Endothelial cell of umbilical vein (primary cell): ENCODE data around the gene SHC1. TPM values are rescaled to one million over a fixed set of nuclear protein-coding genes. Genes with fewer than 3 reads are reported as not detected.

Source experiments
- BruUV-seq: library from RNA; stranded (reverse); fragments of 400-500 nt; replicated peaks from 2 replicates; lab custom pipeline; 2021; lab: Mats Ljungman, UMichigan
- CTCF ChIA-PET: fragments of 300-600, 350-600 bp; sonication (Branson Sonifier 250); formaldehyde crosslinking; loops from one replicate; lab custom pipeline; 2021; ENCODE audit warnings: antibody characterized with exemption, inconsistent platforms; lab: Charles Lee
- POLR2A ChIA-PET: fragments of 300-600, 350-600 bp; sonication (Branson Sonifier 250); formaldehyde crosslinking; loops from one replicate; lab custom pipeline; 2021; ENCODE audit warnings: antibody characterized with exemption, inconsistent platforms; lab: Charles Lee
- DNase-seq: peaks from one replicate; pipeline ENCODE4 v3.0.0-alpha.2; 2011; ENCODE audit warnings: low read depth, low spot score
- FAIRE-seq: peaks from 2 replicates; lab custom pipeline; 2011; peaks lifted over from hg19 to GRCh38; lab: Jason Lieb, UNC
- H2AFZ ChIP-seq: 2 replicates; pipeline ENCODE4 v1.6.0; 2012; ENCODE audit warnings: low read depth, low read length, control low read depth, inconsistent platforms
- H3K27ac ChIP-seq: 2 replicates; pipeline ENCODE4 v1.5.1; 2011; ENCODE audit warnings: low read depth, mild to moderate bottlenecking, control low read depth, low read length, moderate library complexity; ENCODE audit not compliant: insufficient read depth
- H3K27me3 ChIP-seq, 2 experiments: 2 replicates each; pipeline versions ENCODE4 v1.6.0 to v1.6.1; 2011; ENCODE audit warnings: low read length in 2 of 2, mixed read lengths in 1 of 2; ENCODE audit not compliant: control insufficient read depth in 2 of 2, insufficient read depth in 2 of 2
- H3K36me3 ChIP-seq, 2 experiments: 2 replicates in 1 of 2; 3 replicates in 1 of 2; pipeline ENCODE4 v1.5.1; 2011; ENCODE audit warnings: low read length in 2 of 2, mild to moderate bottlenecking in 1 of 2, moderate library complexity in 1 of 2; ENCODE audit not compliant: control insufficient read depth in 2 of 2, insufficient read depth in 2 of 2; ENCODE audit errors: extremely low read depth in 1 of 2
- H3K4me1 ChIP-seq: 3 replicates; pipeline ENCODE4 v1.5.1; 2011; ENCODE audit warnings: mild to moderate bottlenecking, low read length; ENCODE audit not compliant: control insufficient read depth, insufficient read depth; ENCODE audit errors: extremely low read depth
- H3K4me2 ChIP-seq: 2 replicates; pipeline ENCODE4 v1.6.1; 2011; ENCODE audit warnings: low read length, control low read depth, mixed read lengths; ENCODE audit not compliant: insufficient read depth
- H3K4me3 ChIP-seq, 3 experiments: fragments of 200-600 bp in 1 of 3; sonication (generic), shearing (Covaris generic) in 1 of 3; replicated peaks in 1 of 3; 2 replicates each; pipeline ENCODE4 v1.5.1; 2011 to 2016; ENCODE audit warnings: control low read depth in 3 of 3, low read length in 3 of 3, mild to moderate bottlenecking in 2 of 3, inconsistent platforms in 1 of 3, low read depth in 1 of 3, moderate library complexity in 1 of 3; ENCODE audit not compliant: insufficient read depth in 1 of 3
- H3K79me2 ChIP-seq: 2 replicates; pipeline ENCODE4 v1.6.0; 2012; ENCODE audit warnings: low read length, inconsistent platforms; ENCODE audit not compliant: control insufficient read depth, insufficient read depth
- H3K9ac ChIP-seq: replicated peaks from 2 replicates; pipeline ENCODE3; 2011; ENCODE audit warnings: low read length, control low read depth; ENCODE audit not compliant: insufficient read depth; ENCODE audit errors: extremely low read depth
- H3K9me1 ChIP-seq: replicated peaks from 3 replicates; pipeline ENCODE4 v1.6.0; 2011; ENCODE audit warnings: mild to moderate bottlenecking, low read length; ENCODE audit not compliant: control insufficient read depth, insufficient read depth; ENCODE audit errors: extremely low read depth
- H3K9me3 ChIP-seq: replicated peaks from 2 replicates; pipeline ENCODE4 v1.5.1; 2012; ENCODE audit warnings: low read length, inconsistent platforms; ENCODE audit not compliant: control insufficient read depth, insufficient read depth
- H4K20me1 ChIP-seq: replicated peaks from 2 replicates; pipeline ENCODE3; 2011; ENCODE audit warnings: mild to moderate bottlenecking, low read length; ENCODE audit not compliant: control insufficient read depth, insufficient read depth; ENCODE audit errors: extremely low read depth
- EZH2 ChIP-seq: IDR thresholded peaks from 2 replicates; pipeline ENCODE4 v1.6.1; 2012; ENCODE audit warnings: borderline replicate concordance, low read depth, mild to moderate bottlenecking, moderate library complexity, low read length, inconsistent platforms; ENCODE audit not compliant: severe bottlenecking
- FOS ChIP-seq: IDR thresholded peaks from 2 replicates; pipeline ENCODE4 v1.6.1; 2011; ENCODE audit warnings: mild to moderate bottlenecking, low read length, moderate library complexity, borderline replicate concordance; ENCODE audit not compliant: insufficient read depth
- GATA2 ChIP-seq: IDR thresholded peaks from 2 replicates; pipeline ENCODE4 v1.7.0; 2011; ENCODE audit warnings: low read depth, mild to moderate bottlenecking, moderate library complexity, mixed read lengths, low read length; ENCODE audit not compliant: insufficient read length, insufficient read depth
- JUN ChIP-seq: IDR thresholded peaks from 2 replicates; pipeline ENCODE4 v1.6.1; 2011; ENCODE audit warnings: borderline replicate concordance, low read depth; ENCODE audit not compliant: insufficient read length, insufficient read depth
- MYC ChIP-seq: IDR thresholded peaks from one replicate; pipeline ENCODE4 v1.6.1; 2011; ENCODE audit warnings: mild to moderate bottlenecking, low read depth, low read length
- POLR2A ChIP-seq: IDR thresholded peaks from 2 replicates; pipeline ENCODE4 v1.6.1; 2012; ENCODE audit warnings: low read depth, mild to moderate bottlenecking, control low read depth, low read length
- POLR2AphosphoS5 ChIP-seq: IDR thresholded peaks from 2 replicates; pipeline ENCODE4 v1.6.1; 2012; ENCODE audit warnings: low read depth, mild to moderate bottlenecking, control low read depth, low read length, moderate library complexity; ENCODE audit not compliant: insufficient read depth
- dilution Hi-C: fragments of 300-500 bp; cut with MboI; formaldehyde crosslinking; loops from one replicate; pipeline ENCODE4 v1.15.0; 2019; ENCODE audit warnings: low sequenced_read_pairs; ENCODE audit not compliant: extremely low pct_ligation_motif_present
- intact Hi-C: fragments of 100-400 bp; cut with micrococcal nuclease; formaldehyde crosslinking; loops from one replicate; pipeline ENCODE4 v1.10.0; 2022
- polyA plus RNA-seq, 4 experiments: library from polyadenylated mRNA; depleted of rRNA in 3 of 4; stranded (reverse) in 3 of 4; unstranded in 1 of 4; fragments of >200 nt; gene quantifications; 2 replicates each; pipeline versions ENCODE4 v1.2.1 to v1.2.3, GENCODE V29; 2011 to 2012; ENCODE audit warnings: missing spikeins in 1 of 4
- total RNA-seq: library from RNA; stranded (reverse); gene quantifications from 2 replicates; pipeline ENCODE4 v1.2.3, GENCODE V29; 2021
- TF ChIP-seq, protein P1 (sequence below): IDR thresholded peaks from 2 replicates; pipeline ENCODE4 v1.6.1; 2011; ENCODE audit not compliant: insufficient read depth, insufficient read length
- TF ChIP-seq, protein P2 (sequence below), 2 donors: IDR thresholded peaks; 1 replicate in 1 of 2; 2 replicates in 1 of 2; pipeline ENCODE4 v1.5.1; 2011; ENCODE audit warnings: low read length in 2 of 2, mild to moderate bottlenecking in 2 of 2, moderate library complexity in 2 of 2, control low read depth in 1 of 2, inconsistent platforms in 1 of 2, low read depth in 1 of 2; ENCODE audit not compliant: insufficient read depth in 1 of 2; ENCODE audit errors: extremely low read depth in 1 of 2

The SHC1 gene
- total and polyA plus RNA-seq, 2 donors (not counting 3 experiments of a cell fraction or from before 2014, with no cell fraction given) = 316 to 324 TPM

DNA sequence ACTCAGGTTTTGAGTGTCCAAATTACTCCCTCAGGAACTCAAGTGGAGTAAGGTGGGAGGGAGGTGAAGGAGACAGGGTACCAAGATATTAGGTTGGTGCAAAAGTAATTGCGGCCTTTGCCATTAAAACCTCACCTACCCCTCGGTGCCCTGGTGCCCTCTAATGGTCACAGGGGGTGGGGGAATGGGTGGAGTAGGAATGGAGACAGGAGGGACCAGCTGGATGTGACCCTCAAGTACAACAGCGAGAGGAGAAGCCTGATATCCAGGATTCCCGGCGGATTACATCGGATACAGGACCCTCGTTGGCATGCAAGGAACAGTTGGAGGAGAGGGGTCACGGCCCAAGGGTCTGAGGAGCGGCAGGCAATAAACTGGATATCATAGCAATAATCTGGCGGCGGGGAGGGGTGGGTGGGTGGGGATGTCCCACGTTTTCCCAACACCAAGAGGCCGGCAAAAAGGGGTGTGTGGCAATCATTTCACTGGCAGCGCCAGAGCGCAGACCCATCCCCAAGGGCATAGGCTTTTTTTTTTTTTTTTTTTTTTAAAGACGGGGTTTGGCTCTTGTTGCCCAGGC, 27.7 kb upstream of the SHC1 start:
- H3K9me1 ChIP-seq = no peaks in the 10 kb centered on the region
- H3K36me3 ChIP-seq = no peaks in the 10 kb centered on the region
- intact Hi-C loops (loop anchor here (5.0 kb wide), 1 partner anchor 331 kb away; no protein-coding TSS in a partner anchor), dilution Hi-C loops (no loop called here)
- no peak for FAIRE-seq
- ChIA-PET CTCF (interaction anchor here (0.8 to 6.5 kb wide), 23 partner anchors 8 to 439 kb away, joined by 3 to 87 read pairs (median 6); partner anchors contain the start of genes ADAM15, CKS1B, FLAD1 and PBXIP1), POLR2A (interaction anchor here (1.0 to 1.4 kb wide), 2 partner anchors 37 to 63 kb away, joined by 3 read pairs; partner anchors contain the start of gene PYGO2)
- H2AFZ ChIP-seq = no peak overlapping the region
- no peak overlapping the region for H3K9ac ChIP-seq
- peaks cover 4% of the 10 kb centered on the region for H3K79me2 ChIP-seq
- no peaks in the 10 kb centered on the region for H3K27me3 ChIP-seq
- H3K4me3 ChIP-seq = no peak overlapping the region
- no peaks in the 10 kb centered on the region for H3K9me3 ChIP-seq
- DNase-seq = no peak
- H3K4me2 ChIP-seq = no peak overlapping the region
- TF ChIP-seq, protein P1, sequence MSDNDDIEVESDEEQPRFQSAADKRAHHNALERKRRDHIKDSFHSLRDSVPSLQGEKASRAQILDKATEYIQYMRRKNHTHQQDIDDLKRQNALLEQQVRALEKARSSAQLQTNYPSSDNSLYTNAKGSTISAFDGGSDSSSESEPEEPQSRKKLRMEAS = no peak
- TF ChIP-seq JUN (no peak), POLR2AphosphoS5 (no peak), GATA2 (no peak), FOS (no peak), EZH2 (no peak), POLR2A (no peak), MYC (no peak)
- TF ChIP-seq, protein P2, sequence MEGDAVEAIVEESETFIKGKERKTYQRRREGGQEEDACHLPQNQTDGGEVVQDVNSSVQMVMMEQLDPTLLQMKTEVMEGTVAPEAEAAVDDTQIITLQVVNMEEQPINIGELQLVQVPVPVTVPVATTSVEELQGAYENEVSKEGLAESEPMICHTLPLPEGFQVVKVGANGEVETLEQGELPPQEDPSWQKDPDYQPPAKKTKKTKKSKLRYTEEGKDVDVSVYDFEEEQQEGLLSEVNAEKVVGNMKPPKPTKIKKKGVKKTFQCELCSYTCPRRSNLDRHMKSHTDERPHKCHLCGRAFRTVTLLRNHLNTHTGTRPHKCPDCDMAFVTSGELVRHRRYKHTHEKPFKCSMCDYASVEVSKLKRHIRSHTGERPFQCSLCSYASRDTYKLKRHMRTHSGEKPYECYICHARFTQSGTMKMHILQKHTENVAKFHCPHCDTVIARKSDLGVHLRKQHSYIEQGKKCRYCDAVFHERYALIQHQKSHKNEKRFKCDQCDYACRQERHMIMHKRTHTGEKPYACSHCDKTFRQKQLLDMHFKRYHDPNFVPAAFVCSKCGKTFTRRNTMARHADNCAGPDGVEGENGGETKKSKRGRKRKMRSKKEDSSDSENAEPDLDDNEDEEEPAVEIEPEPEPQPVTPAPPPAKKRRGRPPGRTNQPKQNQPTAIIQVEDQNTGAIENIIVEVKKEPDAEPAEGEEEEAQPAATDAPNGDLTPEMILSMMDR (IDR thresholded peaks at IDR 0.05; ENCODE audit: extremely low read depth in 1 of 2, insufficient read depth in 1 of 2, low read depth in 1 of 2, low read length in 2 of 2) = no peak
- BruUV-seq = no TSS peak
- peaks cover 15% of the 10 kb centered on the region for H3K4me1 ChIP-seq
- H4K20me1 ChIP-seq = no peaks in the 10 kb centered on the region
- H3K27ac ChIP-seq = no peak overlapping the region
